Liver (tissue), 9 donors: Measurements from ENCODE around the gene SLC7A4. TPM values are rescaled to one million over a fixed set of nuclear protein-coding genes. Genes with fewer than 3 reads are reported as not detected.

Experiments used
- DNase-seq: peaks from one replicate; pipeline ENCODE4 v3.0.0-alpha.2; 2017; ENCODE audit warnings: low spot score
- H3K27ac ChIP-seq, 2 donors: one replicate each; pipeline ENCODE4 v1.7.0; 2013; ENCODE audit warnings: inconsistent platforms in 2 of 2, low read length in 2 of 2, control low read depth in 1 of 2, low read depth in 1 of 2, mild to moderate bottlenecking in 1 of 2
- H3K27me3 ChIP-seq, 4 donors: one replicate each; pipeline versions ENCODE4 v1.6.1 to v1.7.0; 2013; ENCODE audit warnings: low read length in 3 of 4, inconsistent platforms in 1 of 4, mild to moderate bottlenecking in 1 of 4, moderate library complexity in 1 of 4; ENCODE audit not compliant: control insufficient read depth in 4 of 4, insufficient read depth in 4 of 4
- H3K36me3 ChIP-seq, 4 donors: one replicate each; pipeline versions ENCODE4 v1.6.1 to v1.7.0; 2013; ENCODE audit warnings: low read length in 3 of 4, mild to moderate bottlenecking in 3 of 4, low read depth in 1 of 4, moderate library complexity in 1 of 4; ENCODE audit not compliant: control insufficient read depth in 4 of 4, insufficient read depth in 3 of 4
- H3K4me1 ChIP-seq, 4 donors: one replicate each; pipeline versions ENCODE4 v1.6.1 to v1.7.0; 2013; ENCODE audit warnings: low read length in 3 of 4, mild to moderate bottlenecking in 3 of 4, moderate library complexity in 1 of 4; ENCODE audit not compliant: control insufficient read depth in 4 of 4, insufficient read depth in 4 of 4
- H3K4me3 ChIP-seq, 3 donors: one replicate each; pipeline versions ENCODE4 v1.6.1 to v1.7.0; 2013; ENCODE audit warnings: low read length in 3 of 3, control low read depth in 1 of 3, low read depth in 1 of 3, mild to moderate bottlenecking in 1 of 3
- H3K9ac ChIP-seq, 2 donors: one replicate each; pipeline ENCODE4 v1.7.0; 2013; ENCODE audit warnings: low read length in 2 of 2, mild to moderate bottlenecking in 2 of 2, moderate library complexity in 2 of 2, control low read depth in 1 of 2, low read depth in 1 of 2
- H3K9me3 ChIP-seq, 4 donors: one replicate each; pipeline versions ENCODE4 v1.6.1 to v1.7.0; 2013; ENCODE audit warnings: low read length in 3 of 4; ENCODE audit not compliant: control insufficient read depth in 4 of 4
- EGR1 ChIP-seq, 2 donors: IDR thresholded peaks; 2 replicates each; pipeline ENCODE4 v1.6.1; 2016 to 2018; ENCODE audit warnings: antibody characterized with exemption in 2 of 2, low read depth in 2 of 2
- FOXA2 ChIP-seq: IDR thresholded peaks from 2 replicates; pipeline ENCODE4 v1.6.1; 2016; ENCODE audit warnings: antibody characterized with exemption
- GABPA ChIP-seq, 2 donors: IDR thresholded peaks in 1 of 2; conservative IDR thresholded peaks in 1 of 2; 2 replicates each; pipeline ENCODE4 v1.6.1; 2016; ENCODE audit warnings: antibody characterized with exemption in 2 of 2, mild to moderate bottlenecking in 1 of 2, moderate library complexity in 1 of 2
- HNF4G ChIP-seq: IDR thresholded peaks from 2 replicates; pipeline ENCODE4 v1.6.1; 2016; ENCODE audit warnings: antibody characterized with exemption
- JUND ChIP-seq, 2 donors: IDR thresholded peaks; 2 replicates each; pipeline ENCODE4 v1.6.1; 2016; ENCODE audit warnings: antibody characterized with exemption in 2 of 2
- RAD21 ChIP-seq, 2 donors: IDR thresholded peaks; 2 replicates each; pipeline ENCODE4 v1.6.1; 2016; ENCODE audit warnings: antibody characterized with exemption in 2 of 2, mild to moderate bottlenecking in 2 of 2
- RXRA ChIP-seq, 2 donors: IDR thresholded peaks; 2 replicates each; pipeline ENCODE4 v1.6.1; 2017 to 2018; ENCODE audit warnings: antibody characterized with exemption in 2 of 2, mild to moderate bottlenecking in 1 of 2
- TAF1 ChIP-seq: conservative IDR thresholded peaks from 2 replicates; pipeline ENCODE4 v1.6.1; 2016; ENCODE audit warnings: antibody characterized with exemption, mild to moderate bottlenecking
- YY1 ChIP-seq: IDR thresholded peaks from 2 replicates; pipeline ENCODE4 v1.6.1; 2016; ENCODE audit warnings: antibody characterized with exemption, mild to moderate bottlenecking
- WGBS: extraction: QIAGEN DNeasy Blood & Tissue Kit; methylation state at CpG from one replicate; pipeline ENCODE4 v1.1.7; 2013; 5-methylcytosine and 5-hydroxymethylcytosine counted together
- polyA plus RNA-seq, 2 donors: library from polyadenylated mRNA; stranded (reverse) in 1 of 2; unstranded in 1 of 2; fragments of 200-250 nt in 1 of 2; fragments of >200 nt in 1 of 2; fragmentation: Nextera tagmentation in 1 of 2; extraction: Ambion mirVana in 1 of 2; gene quantifications; one replicate each; pipeline versions ENCODE4 v1.2.1 to v1.2.3, GENCODE V29; 2013 to 2015
- total RNA-seq, 2 donors: library from RNA; depleted of rRNA; stranded (reverse); fragments of >200 nt; gene quantifications; one replicate each; pipeline ENCODE4 v1.2.3, GENCODE V29; 2014
- TF ChIP-seq, protein P1 (sequence below): fragments of 150-350 bp; IDR thresholded peaks from 2 replicates; pipeline ENCODE4 v1.5.1; 2017; ENCODE audit warnings: improper control_type of control experiment, low read depth, low read length; ENCODE audit not compliant: missing input control
- TF ChIP-seq, protein P2 (sequence below): IDR thresholded peaks from 2 replicates; pipeline ENCODE4 v1.6.1; 2016; ENCODE audit warnings: antibody characterized with exemption, mild to moderate bottlenecking
- TF ChIP-seq, protein P3 (sequence below): IDR thresholded peaks from 2 replicates; pipeline ENCODE4 v1.6.1; 2016; ENCODE audit warnings: antibody characterized with exemption
- TF ChIP-seq, protein P4 (sequence below): IDR thresholded peaks from 2 replicates; pipeline ENCODE4 v1.6.1; 2016; ENCODE audit warnings: antibody characterized with exemption
- donor health status: healthy.
- donor health status: healthy.
- donor health status: healthy.
- donor health status: healthy.
- donor health status: healthy.

Gene SLC7A4
- total and polyA plus RNA-seq, 4 donors: 0.11 to 0.67 (median 0.33) TPM

DNA sequence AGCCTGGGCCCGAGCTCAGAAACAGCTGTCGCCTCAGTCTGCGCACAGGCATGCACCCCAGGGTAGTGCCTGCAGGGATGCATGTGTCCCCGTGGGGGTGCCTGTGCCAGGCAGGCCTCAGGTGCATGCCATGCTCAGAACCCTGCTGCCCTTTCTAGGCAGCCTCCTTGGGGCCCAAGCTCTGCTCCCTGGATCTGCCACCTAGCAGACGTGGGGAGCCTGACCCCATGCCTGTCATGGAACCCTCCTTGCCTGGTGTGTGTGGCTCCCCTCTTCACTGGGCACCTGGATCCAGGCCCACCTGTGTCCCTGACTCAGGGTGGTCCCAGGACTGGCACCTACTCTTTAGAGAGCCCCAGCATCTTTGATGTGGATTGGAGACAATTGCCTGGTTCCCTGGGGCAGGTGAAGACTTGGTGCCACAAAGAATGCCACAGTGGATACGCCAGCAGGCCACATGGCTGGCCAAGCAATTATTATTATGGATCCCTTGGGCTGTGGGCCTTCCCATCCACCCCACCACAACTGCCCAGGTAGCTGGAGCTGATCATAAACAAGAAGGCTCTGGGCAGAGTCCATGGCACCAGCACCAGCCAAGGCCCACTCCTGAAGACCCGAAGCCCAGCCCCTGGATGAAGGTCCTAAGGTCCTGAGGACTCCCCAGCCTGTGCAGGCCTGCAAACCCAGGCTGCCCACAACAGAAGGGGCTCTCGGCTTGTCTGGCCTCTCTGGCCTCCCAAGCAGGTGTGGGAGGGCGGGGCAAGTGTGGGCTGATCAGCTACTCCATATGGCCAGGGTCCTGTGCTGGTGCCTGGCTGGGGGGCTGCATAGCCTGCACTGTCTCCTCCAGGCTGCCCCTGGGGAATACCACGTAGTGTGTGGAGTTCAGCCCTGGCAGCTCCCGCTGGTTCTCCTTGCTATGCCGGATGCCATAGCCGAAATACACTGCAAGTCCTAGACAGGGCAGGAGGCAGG is 3.8 kb downstream of the SLC7A4 start:
- Histone ChIP-seq H3K4me3 (no peak overlapping the region), H3K9ac (no peak overlapping the region), H3K4me1 (no peaks in the 10 kb centered on the region), H3K27me3 (no peaks in the 10 kb centered on the region), H3K27ac (no peak overlapping the region), H3K36me3 (no peaks in the 10 kb centered on the region), H3K9me3 (no peaks in the 10 kb centered on the region)
- TF ChIP-seq, protein P1, sequence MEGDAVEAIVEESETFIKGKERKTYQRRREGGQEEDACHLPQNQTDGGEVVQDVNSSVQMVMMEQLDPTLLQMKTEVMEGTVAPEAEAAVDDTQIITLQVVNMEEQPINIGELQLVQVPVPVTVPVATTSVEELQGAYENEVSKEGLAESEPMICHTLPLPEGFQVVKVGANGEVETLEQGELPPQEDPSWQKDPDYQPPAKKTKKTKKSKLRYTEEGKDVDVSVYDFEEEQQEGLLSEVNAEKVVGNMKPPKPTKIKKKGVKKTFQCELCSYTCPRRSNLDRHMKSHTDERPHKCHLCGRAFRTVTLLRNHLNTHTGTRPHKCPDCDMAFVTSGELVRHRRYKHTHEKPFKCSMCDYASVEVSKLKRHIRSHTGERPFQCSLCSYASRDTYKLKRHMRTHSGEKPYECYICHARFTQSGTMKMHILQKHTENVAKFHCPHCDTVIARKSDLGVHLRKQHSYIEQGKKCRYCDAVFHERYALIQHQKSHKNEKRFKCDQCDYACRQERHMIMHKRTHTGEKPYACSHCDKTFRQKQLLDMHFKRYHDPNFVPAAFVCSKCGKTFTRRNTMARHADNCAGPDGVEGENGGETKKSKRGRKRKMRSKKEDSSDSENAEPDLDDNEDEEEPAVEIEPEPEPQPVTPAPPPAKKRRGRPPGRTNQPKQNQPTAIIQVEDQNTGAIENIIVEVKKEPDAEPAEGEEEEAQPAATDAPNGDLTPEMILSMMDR: no peak
- TF ChIP-seq FOXA2 (no peak), YY1 (no peak), EGR1 (IDR thresholded peaks at IDR 0.05; ENCODE audit: low read depth in 2 of 2) (no peak), GABPA (IDR thresholded peaks at IDR 0.05 in 1 of 2, conservative IDR thresholded peaks at IDR 0.05 in 1 of 2) (no peak)
- TF ChIP-seq, protein P2, sequence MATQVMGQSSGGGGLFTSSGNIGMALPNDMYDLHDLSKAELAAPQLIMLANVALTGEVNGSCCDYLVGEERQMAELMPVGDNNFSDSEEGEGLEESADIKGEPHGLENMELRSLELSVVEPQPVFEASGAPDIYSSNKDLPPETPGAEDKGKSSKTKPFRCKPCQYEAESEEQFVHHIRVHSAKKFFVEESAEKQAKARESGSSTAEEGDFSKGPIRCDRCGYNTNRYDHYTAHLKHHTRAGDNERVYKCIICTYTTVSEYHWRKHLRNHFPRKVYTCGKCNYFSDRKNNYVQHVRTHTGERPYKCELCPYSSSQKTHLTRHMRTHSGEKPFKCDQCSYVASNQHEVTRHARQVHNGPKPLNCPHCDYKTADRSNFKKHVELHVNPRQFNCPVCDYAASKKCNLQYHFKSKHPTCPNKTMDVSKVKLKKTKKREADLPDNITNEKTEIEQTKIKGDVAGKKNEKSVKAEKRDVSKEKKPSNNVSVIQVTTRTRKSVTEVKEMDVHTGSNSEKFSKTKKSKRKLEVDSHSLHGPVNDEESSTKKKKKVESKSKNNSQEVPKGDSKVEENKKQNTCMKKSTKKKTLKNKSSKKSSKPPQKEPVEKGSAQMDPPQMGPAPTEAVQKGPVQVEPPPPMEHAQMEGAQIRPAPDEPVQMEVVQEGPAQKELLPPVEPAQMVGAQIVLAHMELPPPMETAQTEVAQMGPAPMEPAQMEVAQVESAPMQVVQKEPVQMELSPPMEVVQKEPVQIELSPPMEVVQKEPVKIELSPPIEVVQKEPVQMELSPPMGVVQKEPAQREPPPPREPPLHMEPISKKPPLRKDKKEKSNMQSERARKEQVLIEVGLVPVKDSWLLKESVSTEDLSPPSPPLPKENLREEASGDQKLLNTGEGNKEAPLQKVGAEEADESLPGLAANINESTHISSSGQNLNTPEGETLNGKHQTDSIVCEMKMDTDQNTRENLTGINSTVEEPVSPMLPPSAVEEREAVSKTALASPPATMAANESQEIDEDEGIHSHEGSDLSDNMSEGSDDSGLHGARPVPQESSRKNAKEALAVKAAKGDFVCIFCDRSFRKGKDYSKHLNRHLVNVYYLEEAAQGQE: no peak
- TF ChIP-seq, protein P3, sequence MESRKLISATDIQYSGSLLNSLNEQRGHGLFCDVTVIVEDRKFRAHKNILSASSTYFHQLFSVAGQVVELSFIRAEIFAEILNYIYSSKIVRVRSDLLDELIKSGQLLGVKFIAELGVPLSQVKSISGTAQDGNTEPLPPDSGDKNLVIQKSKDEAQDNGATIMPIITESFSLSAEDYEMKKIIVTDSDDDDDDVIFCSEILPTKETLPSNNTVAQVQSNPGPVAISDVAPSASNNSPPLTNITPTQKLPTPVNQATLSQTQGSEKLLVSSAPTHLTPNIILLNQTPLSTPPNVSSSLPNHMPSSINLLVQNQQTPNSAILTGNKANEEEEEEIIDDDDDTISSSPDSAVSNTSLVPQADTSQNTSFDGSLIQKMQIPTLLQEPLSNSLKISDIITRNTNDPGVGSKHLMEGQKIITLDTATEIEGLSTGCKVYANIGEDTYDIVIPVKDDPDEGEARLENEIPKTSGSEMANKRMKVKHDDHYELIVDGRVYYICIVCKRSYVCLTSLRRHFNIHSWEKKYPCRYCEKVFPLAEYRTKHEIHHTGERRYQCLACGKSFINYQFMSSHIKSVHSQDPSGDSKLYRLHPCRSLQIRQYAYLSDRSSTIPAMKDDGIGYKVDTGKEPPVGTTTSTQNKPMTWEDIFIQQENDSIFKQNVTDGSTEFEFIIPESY: no peak
- TF ChIP-seq, protein P4, sequence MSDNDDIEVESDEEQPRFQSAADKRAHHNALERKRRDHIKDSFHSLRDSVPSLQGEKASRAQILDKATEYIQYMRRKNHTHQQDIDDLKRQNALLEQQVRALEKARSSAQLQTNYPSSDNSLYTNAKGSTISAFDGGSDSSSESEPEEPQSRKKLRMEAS: no peak
- WGBS: 93% methylated on average over 13 of the region's 13 CpGs
- DNase-seq: no peak

DNA sequence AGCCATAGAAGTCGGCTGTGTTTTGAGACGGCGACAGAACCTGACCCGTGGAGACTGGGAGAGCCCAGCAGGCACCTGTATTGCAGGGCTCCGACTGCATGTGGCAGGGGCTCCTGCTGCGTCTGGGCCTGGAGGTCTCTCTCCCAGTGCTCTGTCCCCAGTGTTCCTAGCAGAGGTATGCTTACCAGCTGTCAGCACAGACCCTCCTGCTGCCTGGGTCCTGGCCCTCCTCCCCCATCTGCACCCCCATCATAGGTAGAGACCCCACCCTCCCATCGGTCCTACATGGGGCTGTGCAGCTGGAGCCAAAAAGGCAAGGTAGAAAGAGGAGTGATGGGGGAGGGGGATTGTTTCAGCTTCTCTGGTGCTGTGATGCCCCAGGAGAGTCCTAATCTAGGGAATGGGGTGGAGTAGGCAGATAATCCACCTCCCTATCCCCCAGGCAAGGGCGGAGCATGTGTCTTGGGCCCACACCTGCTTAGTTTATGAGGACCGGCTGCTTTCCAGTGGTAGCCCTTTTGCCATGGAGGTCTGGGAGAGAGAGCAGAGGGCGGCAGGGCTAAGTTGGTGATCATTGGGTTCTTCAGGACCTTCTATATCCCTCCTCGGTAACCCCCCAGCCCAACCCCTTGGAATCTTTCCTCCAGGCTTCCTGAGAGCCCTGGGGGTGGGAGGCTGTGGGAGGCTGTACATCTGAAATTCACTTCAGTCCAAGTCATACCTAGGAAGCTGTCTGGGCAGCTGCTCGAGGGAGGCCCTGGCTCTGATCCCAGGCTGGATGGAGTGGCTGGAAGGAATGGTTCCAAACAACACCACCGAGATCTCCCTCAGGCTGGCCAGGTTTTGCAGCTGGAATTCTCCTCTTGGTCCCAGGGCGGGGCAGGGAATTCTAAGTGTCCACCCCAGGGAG is 5.3 kb downstream of the SLC7A4 start:
- 84% methylated on average over 14 of the region's 14 CpGs for WGBS
- no peak for TF ChIP-seq EGR1 (IDR thresholded peaks at IDR 0.05; ENCODE audit: low read depth in 2 of 2)
- TF ChIP-seq HNF4G: no peak
- TF ChIP-seq, protein P2: no peak
- TF ChIP-seq RAD21 (IDR thresholded peaks at IDR 0.05): no peak
- TF ChIP-seq, protein P3: no peak
- no peak for TF ChIP-seq TAF1
- TF ChIP-seq JUND (IDR thresholded peaks at IDR 0.05): no peak
- TF ChIP-seq RXRA (IDR thresholded peaks at IDR 0.05): no peak
- TF ChIP-seq FOXA2: no peak
- no peak for TF ChIP-seq YY1

More for the DNA sequence above, 5.3 kb downstream of the SLC7A4 start:
- H3K4me1 ChIP-seq: no peaks in the 10 kb centered on the region
- H3K27ac ChIP-seq: no peak overlapping the region
- H3K9ac ChIP-seq: no peak overlapping the region
- DNase-seq: no peak
- H3K36me3 ChIP-seq: no peaks in the 10 kb centered on the region
- no peaks in the 10 kb centered on the region for H3K9me3 ChIP-seq
- no peaks in the 10 kb centered on the region for H3K27me3 ChIP-seq
- no peak overlapping the region for H3K4me3 ChIP-seq
